Type B pancreatic cell (in vitro differentiated cells): Measurements from ENCODE around the gene ABCG1. TPM values are rescaled to one million over a fixed set of nuclear protein-coding genes. Genes with fewer than 3 reads are reported as not detected.

Experiments
- DNase-seq: peaks from one replicate; pipeline ENCODE4 v3.0.0; 2021; ENCODE audit warnings: mixed read lengths; ENCODE audit not compliant: unreplicated experiment; ENCODE audit errors: extremely low spot score
- H3K27ac Mint-ChIP-seq: 2 replicates; pipeline ENCODE4 v1.8.0; 2021; ENCODE audit warnings: mild to moderate bottlenecking, mixed read lengths
- H3K27me3 Mint-ChIP-seq: 2 replicates; pipeline ENCODE4 v1.8.0; 2021; ENCODE audit warnings: mixed read lengths
- H3K36me3 Mint-ChIP-seq: 2 replicates; pipeline ENCODE4 v1.8.0; 2021; ENCODE audit warnings: mixed read lengths
- H3K4me1 Mint-ChIP-seq: one replicate; pipeline ENCODE4 v1.8.0; 2021; ENCODE audit warnings: mixed read lengths; ENCODE audit not compliant: unreplicated experiment
- H3K4me3 Mint-ChIP-seq: 2 replicates; pipeline ENCODE4 v1.8.0; 2021; ENCODE audit warnings: mild to moderate bottlenecking, mixed read lengths
- H3K9me3 Mint-ChIP-seq: 2 replicates; pipeline ENCODE4 v1.8.0; 2021; ENCODE audit warnings: mixed read lengths
- total RNA-seq: library from RNA; stranded (reverse); gene quantifications from 2 replicates; pipeline ENCODE4 v1.2.1, GENCODE V29; 2021; ENCODE audit warnings: low replicate concordance
- TF ChIP-seq, protein P1 (sequence below): fragments of 200-600 bp; sonication (generic); conservative IDR thresholded peaks from 2 replicates; pipeline ENCODE4 v1.5.0; 2021; ENCODE audit warnings: antibody characterized with exemption, mild to moderate bottlenecking

ABCG1 gene
- total RNA-seq, 1 donor from 2014 or later: 6.2 TPM

DNA sequence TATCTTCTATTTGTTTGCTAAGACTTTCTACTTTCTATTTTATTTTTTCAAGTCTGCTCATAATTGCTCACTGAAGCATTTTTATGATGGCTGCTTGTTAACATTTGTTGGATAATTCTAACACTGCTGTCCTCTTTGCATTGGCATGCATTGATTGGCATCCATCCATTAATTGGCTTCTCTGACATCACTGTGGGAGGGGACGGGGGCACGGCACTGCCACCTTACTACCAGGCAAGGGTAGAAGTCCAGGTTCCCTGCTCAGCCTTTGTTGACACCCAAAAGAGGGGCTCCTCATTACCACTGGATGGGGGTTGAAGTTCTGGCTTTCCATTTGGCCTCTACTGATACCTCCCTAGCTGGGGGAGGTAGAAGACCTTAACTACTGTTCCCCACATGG, 11.5 kb upstream of the ABCG1 start:
- peaks cover 3% of the 10 kb centered on the region for H3K27me3 Mint-ChIP-seq
- DNase-seq: no peak
- TF ChIP-seq, protein P1, sequence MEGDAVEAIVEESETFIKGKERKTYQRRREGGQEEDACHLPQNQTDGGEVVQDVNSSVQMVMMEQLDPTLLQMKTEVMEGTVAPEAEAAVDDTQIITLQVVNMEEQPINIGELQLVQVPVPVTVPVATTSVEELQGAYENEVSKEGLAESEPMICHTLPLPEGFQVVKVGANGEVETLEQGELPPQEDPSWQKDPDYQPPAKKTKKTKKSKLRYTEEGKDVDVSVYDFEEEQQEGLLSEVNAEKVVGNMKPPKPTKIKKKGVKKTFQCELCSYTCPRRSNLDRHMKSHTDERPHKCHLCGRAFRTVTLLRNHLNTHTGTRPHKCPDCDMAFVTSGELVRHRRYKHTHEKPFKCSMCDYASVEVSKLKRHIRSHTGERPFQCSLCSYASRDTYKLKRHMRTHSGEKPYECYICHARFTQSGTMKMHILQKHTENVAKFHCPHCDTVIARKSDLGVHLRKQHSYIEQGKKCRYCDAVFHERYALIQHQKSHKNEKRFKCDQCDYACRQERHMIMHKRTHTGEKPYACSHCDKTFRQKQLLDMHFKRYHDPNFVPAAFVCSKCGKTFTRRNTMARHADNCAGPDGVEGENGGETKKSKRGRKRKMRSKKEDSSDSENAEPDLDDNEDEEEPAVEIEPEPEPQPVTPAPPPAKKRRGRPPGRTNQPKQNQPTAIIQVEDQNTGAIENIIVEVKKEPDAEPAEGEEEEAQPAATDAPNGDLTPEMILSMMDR: no peak

GRCh38 chr21:42208036-42208435, 10.9 kb upstream of the ABCG1 start:
- peaks cover 3% of the 10 kb centered on the region for H3K27me3 Mint-ChIP-seq
- H3K4me3 Mint-ChIP-seq: no peak overlapping the region
- peaks cover 13% of the 10 kb centered on the region for H3K9me3 Mint-ChIP-seq

More for the DNA sequence above, 11.5 kb upstream of the ABCG1 start:
- Mint-ChIP-seq H3K9me3 (peaks cover 13% of the 10 kb centered on the region), H3K27ac (no peak overlapping the region), H3K4me3 (no peak overlapping the region), H3K36me3 (no peaks in the 10 kb centered on the region), H3K4me1 (peaks cover 27% of the 10 kb centered on the region)

DNA sequence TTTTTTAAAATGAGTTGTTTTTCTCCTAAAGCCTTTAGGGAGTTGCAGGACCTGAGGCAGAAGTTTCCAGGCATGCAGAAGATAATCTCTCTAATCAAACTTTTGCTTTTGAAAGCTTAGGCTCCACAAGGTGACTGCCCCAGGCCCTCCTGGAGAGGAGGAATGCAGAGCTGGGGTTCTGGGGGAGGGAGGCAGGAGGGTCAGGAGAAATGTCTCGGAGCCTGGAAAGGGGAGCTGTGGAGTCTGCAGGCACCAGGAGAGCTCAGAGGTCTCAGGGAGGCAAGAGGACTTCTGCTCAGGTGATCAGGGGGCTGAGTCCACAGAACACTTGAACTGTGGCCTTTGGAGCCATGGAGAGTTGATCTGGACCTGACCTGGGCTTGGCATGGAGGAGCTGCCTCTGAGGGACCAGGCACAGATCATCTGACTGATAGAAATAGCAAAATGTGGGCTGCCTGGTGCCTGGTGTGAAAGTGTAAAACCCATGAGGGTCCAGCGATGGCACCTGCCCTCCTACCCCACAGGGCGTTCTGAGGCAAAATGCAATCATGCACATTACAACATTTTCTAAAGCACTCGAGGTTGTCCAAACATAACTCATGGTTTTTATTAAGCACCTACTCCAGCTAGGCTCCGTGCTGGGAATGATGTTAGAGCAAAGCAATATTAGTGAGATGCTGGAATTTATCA, 10.0 kb upstream of the ABCG1 start:
- Mint-ChIP-seq H3K4me1 (peaks cover 27% of the 10 kb centered on the region), H3K9me3 (peaks cover 15% of the 10 kb centered on the region), H3K4me3 (no peak overlapping the region), H3K27me3 (peaks cover 3% of the 10 kb centered on the region), H3K36me3 (no peaks in the 10 kb centered on the region), H3K27ac (no peak overlapping the region)
- DNase-seq: no peak
- TF ChIP-seq, protein P1: no peak

More at GRCh38 chr21:42208036-42208435, 10.9 kb upstream of the ABCG1 start:
- H3K4me1 Mint-ChIP-seq: peaks cover 27% of the 10 kb centered on the region
- TF ChIP-seq, protein P1: no peak
- no peaks in the 10 kb centered on the region for H3K36me3 Mint-ChIP-seq
- DNase-seq: no peak
- H3K27ac Mint-ChIP-seq: no peak overlapping the region

DNA sequence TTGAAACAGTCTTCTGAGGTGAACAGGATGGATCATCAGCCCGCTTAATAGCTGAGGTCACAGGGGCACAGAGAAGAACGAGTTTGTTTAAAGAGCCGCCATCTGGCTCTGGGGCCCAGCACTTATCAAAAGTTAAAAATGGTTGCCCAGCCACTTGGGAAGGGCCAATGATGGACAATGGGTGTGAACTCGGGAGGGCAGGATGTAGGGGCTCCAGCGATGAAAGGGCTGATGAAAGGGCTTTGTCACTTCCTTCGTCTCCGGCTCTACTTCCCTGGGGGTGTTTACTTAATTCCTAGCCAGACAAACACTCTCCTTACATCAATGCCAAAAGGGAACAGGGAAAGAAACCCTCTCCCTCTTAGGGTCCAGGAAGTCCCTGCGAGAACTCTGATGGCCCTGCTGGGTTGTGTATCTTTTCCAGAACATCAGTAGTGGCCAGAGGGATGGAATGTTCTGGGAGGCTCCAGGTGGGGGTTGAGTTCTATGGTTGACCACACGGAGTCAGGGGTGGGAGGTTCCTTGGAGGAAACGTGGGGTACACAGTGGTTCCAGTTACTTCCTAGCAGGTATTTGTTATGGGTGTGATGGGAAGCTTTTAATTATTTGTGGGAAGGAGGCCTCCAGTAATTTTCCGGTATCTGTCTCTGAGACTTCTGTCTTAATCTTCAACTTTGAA, 9.0 kb upstream of the ABCG1 start:
- TF ChIP-seq, protein P1: no peak
- H3K27me3 Mint-ChIP-seq: peaks cover 9% of the 10 kb centered on the region
- H3K36me3 Mint-ChIP-seq: no peaks in the 10 kb centered on the region
- no peak overlapping the region for H3K4me3 Mint-ChIP-seq
- peaks cover 16% of the 10 kb centered on the region for H3K9me3 Mint-ChIP-seq
- peak; percentile 49 for DNase-seq
- H3K27ac Mint-ChIP-seq: peak overlapping the region; percentile 31
- peaks cover 27% of the 10 kb centered on the region for H3K4me1 Mint-ChIP-seq

DNA sequence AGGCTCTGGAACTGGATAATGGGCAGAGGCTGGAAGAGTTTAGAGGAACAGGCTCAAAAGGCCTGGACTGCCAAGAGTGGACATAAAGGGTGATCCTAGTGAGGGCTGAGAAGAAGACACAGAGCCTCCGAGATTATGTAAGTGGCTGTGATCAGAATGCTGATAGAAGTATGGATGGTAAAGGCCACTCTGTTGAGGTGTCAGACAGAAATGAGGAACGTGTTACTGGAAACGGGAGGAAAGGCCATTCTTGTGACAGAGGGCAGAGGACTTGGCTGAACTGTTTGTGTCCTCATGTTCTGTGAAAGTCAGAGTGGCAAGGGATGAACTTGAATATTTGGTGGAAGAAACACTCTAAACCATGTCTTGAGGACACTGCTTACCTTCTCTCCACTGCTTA, 6.7 kb upstream of the ABCG1 start:
- H3K27me3 Mint-ChIP-seq: peaks cover 10% of the 10 kb centered on the region
- DNase-seq: no peak
- no peaks in the 10 kb centered on the region for H3K36me3 Mint-ChIP-seq
- no peak overlapping the region for H3K4me3 Mint-ChIP-seq
- H3K9me3 Mint-ChIP-seq: peaks cover 14% of the 10 kb centered on the region
- H3K27ac Mint-ChIP-seq: no peak overlapping the region
- TF ChIP-seq, protein P1: no peak
- peaks cover 27% of the 10 kb centered on the region for H3K4me1 Mint-ChIP-seq
